Mucosa of rectum (tissue), 2 donors: ENCODE data around the gene RAB37.
A peak's percentile ranks its signal among the peaks of the same experiment; 100 is the strongest.

Experiments used
- H3K27ac ChIP-seq, 2 donors: one replicate each; pipeline ENCODE4 v1.7.0; 2013; ENCODE audit warnings: inconsistent platforms in 2 of 2, low read depth in 2 of 2, low read length in 2 of 2
- H3K27me3 ChIP-seq, 2 donors: one replicate each; pipeline ENCODE4 v1.7.0; 2013; ENCODE audit warnings: low read length in 2 of 2; ENCODE audit not compliant: control insufficient read depth in 2 of 2, insufficient read depth in 2 of 2
- H3K36me3 ChIP-seq, 2 donors: one replicate each; pipeline ENCODE4 v1.7.0; 2013; ENCODE audit warnings: low read length in 2 of 2; ENCODE audit not compliant: control insufficient read depth in 2 of 2, insufficient read depth in 2 of 2
- H3K4me1 ChIP-seq, 2 donors: one replicate each; pipeline ENCODE4 v1.7.0; 2013; ENCODE audit warnings: low read length in 2 of 2, mild to moderate bottlenecking in 1 of 2; ENCODE audit not compliant: control insufficient read depth in 2 of 2, insufficient read depth in 2 of 2
- H3K4me3 ChIP-seq, 2 donors: one replicate each; pipeline ENCODE4 v1.7.0; 2013; ENCODE audit warnings: low read length in 2 of 2
- H3K9ac ChIP-seq, 2 donors: one replicate each; pipeline ENCODE4 v1.7.0; 2013; ENCODE audit warnings: low read length in 2 of 2, low read depth in 1 of 2, mild to moderate bottlenecking in 1 of 2
- H3K9me3 ChIP-seq, 2 donors: one replicate each; pipeline ENCODE4 v1.7.0; 2013; ENCODE audit warnings: low read length in 2 of 2; ENCODE audit not compliant: control insufficient read depth in 2 of 2
- donor health status: healthy.
- donor health status: Normal muscosa, but diverticular disease.

RAB37 gene

DNA sequence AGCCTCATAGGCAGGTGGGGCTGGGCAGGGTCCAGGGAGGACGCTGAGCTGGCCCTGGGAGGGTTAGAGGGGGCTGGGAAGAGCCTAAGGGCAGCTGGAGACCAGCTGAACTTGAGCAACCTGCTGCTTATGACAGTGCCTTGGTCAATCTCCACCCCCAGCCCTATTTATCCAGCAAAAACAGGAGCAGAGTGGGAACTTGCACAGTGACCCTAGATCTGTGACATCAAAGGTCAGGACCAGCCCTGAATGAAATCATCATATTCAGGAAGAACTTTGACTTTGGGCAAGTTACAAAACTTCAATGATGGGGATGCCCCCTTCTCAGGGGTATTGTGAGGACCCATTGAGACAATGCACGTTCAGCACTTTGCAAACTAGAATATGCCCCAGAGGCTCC, 33.7 kb upstream of the RAB37 start:
- Histone ChIP-seq H3K27me3 (no peaks in the 10 kb centered on the region), H3K4me1 (no peaks in the 10 kb centered on the region), H3K36me3 (no peaks in the 10 kb centered on the region), H3K9ac (no peak overlapping the region), H3K27ac (no peak overlapping the region), H3K4me3 (no peak overlapping the region), H3K9me3 (no peaks in the 10 kb centered on the region)

DNA sequence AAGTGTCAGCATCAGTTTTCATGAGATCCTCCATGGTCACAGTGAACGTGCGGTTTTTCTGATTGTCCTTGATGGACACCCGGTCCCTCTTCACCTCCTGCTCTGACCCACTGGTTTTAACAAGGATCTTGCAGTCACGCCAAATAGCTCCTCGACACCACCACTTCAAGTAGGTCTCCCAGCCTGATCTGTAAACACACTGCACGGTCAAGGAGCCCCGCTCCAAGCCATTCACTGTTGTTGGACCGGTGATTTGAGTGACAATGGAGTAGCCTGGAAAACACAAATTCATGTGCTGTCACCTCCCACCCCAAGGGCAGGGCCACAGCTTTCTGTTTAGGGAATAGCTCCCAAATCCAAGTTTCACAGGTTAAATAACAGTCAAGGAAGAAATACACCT, 32.5 kb upstream of the RAB37 start:
- no peak overlapping the region for H3K4me3 ChIP-seq
- no peak overlapping the region for H3K9ac ChIP-seq
- no peaks in the 10 kb centered on the region for H3K27me3 ChIP-seq
- no peaks in the 10 kb centered on the region for H3K36me3 ChIP-seq
- H3K9me3 ChIP-seq: no peaks in the 10 kb centered on the region
- H3K4me1 ChIP-seq: no peaks in the 10 kb centered on the region
- H3K27ac ChIP-seq: no peak overlapping the region

DNA sequence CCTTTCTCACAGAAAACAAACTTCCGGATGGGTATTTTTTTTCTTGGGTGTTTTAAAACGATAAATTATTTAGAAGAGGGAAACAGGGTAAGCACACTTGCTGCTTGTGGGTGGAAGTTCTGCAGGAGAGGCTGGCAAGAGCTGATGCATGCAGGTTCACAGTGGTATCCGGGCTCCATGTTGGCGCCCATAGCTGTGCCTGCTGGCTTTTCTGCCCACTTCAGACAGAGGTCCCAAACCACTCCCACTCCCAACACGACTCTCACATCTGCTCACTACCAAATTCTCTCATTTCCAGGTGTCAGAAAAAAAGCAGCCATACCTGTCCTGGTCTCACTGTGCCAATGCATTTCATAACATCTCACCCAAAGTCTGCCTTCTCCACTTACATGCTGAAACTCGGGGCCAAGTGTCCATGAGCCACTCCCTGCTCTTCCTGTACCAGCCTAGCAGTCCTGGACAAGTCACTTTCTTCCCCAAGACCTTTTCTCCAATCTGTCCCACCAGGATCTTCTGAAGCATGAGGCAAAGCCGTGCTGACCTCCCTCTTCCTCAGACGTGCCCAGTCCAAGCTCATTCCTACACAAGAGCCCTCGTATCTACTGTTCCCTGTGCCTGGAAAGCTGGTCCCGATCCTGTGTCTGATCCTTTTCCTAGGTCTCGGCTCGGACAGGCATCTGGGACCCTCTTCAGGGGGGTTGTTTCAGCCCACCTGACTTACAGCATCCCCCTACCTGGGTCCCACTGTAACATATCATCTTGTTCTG, 25.8 kb upstream of the RAB37 start:
- peaks cover 0 to 9% of the 10 kb centered on the region in 2 donors for H3K4me1 ChIP-seq
- H3K4me3 ChIP-seq: peak overlapping the region in 1 of 2 donors; percentile 48
- H3K27me3 ChIP-seq: peaks cover 4 to 10% of the 10 kb centered on the region in 2 donors
- no peak overlapping the region for H3K9ac ChIP-seq
- H3K36me3 ChIP-seq: no peaks in the 10 kb centered on the region
- no peak overlapping the region for H3K27ac ChIP-seq
- H3K9me3 ChIP-seq: no peaks in the 10 kb centered on the region

DNA sequence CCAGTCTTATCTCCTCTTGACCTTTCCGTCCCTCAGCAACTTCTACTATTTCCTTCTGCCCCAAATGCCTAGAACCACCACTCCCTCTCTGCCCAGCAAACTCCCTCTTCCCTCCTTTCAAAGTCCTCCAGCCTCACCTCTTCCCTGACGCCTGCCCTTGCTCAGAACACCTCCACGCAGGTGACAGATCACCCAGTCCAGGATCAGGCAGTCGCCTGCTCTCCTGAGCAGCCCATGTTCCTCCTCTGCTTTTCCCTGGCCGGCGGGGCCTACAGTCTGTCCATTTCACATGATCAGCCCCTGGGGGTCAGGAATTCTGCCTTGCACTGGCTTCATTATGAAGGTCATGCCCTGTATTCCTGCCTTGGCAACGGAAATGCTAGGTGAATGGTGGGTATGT, 24.8 kb upstream of the RAB37 start:
- Histone ChIP-seq H3K4me1 (peaks cover 0 to 9% of the 10 kb centered on the region in 2 donors), H3K9me3 (no peaks in the 10 kb centered on the region), H3K9ac (peak overlapping the region in 1 of 2 donors; percentile 22), H3K4me3 (peak overlapping the region; percentile 41 to 57), H3K27ac (no peak overlapping the region), H3K27me3 (peaks cover 6 to 10% of the 10 kb centered on the region in 2 donors), H3K36me3 (no peaks in the 10 kb centered on the region)

DNA sequence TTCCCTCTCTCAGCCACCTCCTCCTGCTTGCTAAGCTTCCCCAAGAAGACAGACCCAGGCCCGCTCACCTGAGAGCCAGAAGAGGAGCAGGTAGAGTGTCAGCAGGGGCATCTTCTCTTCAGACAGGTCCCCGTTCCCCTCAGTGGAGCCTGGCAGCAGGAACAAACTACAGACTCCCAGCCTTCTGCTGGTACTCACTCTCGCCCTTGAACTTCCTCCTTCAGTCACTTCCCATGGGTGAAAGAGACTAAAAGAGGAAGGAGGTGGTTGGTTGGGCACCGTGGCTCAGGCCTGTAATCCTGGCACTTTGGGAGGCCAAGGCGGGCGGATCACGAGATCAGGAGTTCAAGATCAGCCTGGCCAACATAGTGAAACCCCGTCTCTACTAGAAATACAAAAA, 24.3 kb upstream of the RAB37 start, which contains the start of gene CD300LF:
TSS of gene CD300LF (minus strand) at position 168 of the 400 bp plus-strand sequence. CDS start at position 111, 57 bp downstream.
- Histone ChIP-seq H3K4me3 (peak within 1 kb of the TSS; percentile 41 to 57), H3K27me3 (peaks cover 6 to 10% of the 10 kb centered on the region in 2 donors), H3K27ac (peak within 1 kb of the TSS in 1 of 2 donors; percentile 6), H3K4me1 (peaks cover 0 to 9% of the 10 kb centered on the region in 2 donors), H3K36me3 (no peaks in the 10 kb centered on the region), H3K9ac (peak within 1 kb of the TSS; percentile 22 to 24), H3K9me3 (no peaks in the 10 kb centered on the region)

DNA sequence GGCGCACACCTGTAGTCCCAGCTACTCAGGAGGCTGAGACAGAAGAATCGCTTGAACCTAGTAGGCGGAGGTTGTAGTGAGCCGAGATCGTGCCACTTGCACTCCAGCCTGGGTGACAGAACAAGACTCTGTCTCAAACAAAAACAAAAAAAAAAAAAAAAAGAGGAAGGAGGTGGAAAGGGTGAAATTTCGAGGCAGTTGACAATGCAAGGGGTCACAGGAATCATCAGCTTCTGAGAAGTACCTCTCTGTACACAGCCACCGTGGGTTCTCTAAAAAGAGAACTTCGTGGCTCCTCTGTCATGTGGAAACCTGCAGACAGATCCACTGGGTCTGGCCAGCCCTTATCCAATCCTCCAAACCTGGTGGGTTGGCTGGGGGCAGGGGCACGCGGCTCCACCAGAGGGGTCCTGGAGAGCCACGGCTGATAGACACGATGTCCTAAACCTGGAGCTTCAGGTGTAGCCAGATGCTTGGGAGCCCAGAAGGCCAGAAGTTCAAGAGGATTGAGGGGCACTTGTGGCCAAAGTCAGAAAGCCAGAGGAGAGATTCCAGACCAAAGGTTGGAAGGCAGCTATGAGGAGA, 23.8 kb upstream of the RAB37 start:
- no peak overlapping the region for H3K4me3 ChIP-seq
- peaks cover 0 to 9% of the 10 kb centered on the region in 2 donors for H3K4me1 ChIP-seq
- peaks cover 6 to 10% of the 10 kb centered on the region in 2 donors for H3K27me3 ChIP-seq
- no peaks in the 10 kb centered on the region for H3K36me3 ChIP-seq
- no peaks in the 10 kb centered on the region for H3K9me3 ChIP-seq
- no peak overlapping the region for H3K9ac ChIP-seq
- peak overlapping the region in 1 of 2 donors; percentile 6 for H3K27ac ChIP-seq

DNA sequence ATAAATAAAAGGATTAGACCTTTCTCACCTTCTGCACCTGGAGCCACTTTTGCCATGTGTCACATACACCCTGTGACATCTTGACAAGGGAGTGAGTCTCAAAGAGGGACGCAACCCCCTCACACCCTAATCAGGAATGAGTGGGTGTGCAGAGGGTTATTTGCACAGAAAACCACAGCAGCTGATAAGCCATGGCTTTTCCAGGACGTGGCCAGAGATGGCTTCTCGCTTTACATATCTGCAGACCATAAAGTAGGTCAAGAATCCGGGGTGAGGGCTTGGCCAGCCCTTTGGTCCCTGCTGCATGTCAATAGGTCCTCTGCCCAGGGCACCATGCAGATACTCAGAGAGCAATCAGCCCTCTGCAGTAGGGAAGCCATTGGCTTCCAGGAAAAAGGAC, 21.9 kb upstream of the RAB37 start:
- Histone ChIP-seq H3K36me3 (no peaks in the 10 kb centered on the region), H3K9me3 (no peaks in the 10 kb centered on the region), H3K4me1 (peaks cover 0 to 9% of the 10 kb centered on the region in 2 donors), H3K4me3 (no peak overlapping the region), H3K27ac (no peak overlapping the region), H3K27me3 (peaks cover 6 to 10% of the 10 kb centered on the region in 2 donors), H3K9ac (no peak overlapping the region)

DNA sequence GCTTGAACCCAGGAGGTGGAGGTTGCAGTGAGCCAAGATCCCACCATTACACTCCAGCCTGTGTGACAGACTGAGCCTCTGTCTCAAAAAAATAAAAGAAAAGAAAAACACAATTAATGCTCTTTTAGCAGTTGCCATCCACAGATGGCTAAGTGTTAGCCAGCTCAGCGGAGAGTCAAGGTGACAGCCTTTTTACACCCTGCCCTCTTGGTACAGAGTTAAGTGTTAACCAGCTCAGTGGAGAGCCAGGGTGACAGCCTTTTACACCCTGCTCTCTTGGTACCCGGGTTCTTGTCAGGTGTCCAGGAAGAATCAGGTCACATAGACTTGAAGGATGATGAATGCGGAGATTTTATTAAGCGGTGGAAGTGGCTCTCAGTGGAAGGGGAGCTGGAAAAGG, 16.6 kb upstream of the RAB37 start:
- H3K27me3 ChIP-seq: peaks cover 0 to 2% of the 10 kb centered on the region in 2 donors
- H3K36me3 ChIP-seq: no peaks in the 10 kb centered on the region
- no peaks in the 10 kb centered on the region for H3K4me1 ChIP-seq
- H3K27ac ChIP-seq: no peak overlapping the region
- H3K9me3 ChIP-seq: no peaks in the 10 kb centered on the region
- no peak overlapping the region for H3K9ac ChIP-seq
- H3K4me3 ChIP-seq: no peak overlapping the region

DNA sequence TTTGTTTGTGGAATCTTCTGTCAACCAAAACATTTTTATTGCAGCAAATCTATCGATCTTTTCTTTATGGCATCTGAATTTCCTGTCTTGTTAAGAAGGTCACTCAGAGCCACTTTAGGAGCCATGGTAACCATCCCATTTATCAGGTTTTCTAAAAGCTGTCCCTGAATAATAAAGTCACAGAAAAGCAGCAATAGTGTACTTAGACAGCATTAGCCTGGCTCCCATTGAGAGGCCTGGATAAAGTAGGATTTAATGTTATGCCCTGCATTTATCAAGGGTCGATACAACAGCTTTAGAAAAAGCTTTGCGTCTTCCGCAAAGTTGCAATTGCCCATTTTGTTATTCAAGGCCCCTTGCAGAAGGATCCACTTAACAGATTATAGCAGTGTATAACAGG, 14.3 kb upstream of the RAB37 start:
- no peaks in the 10 kb centered on the region for H3K4me1 ChIP-seq
- no peaks in the 10 kb centered on the region for H3K9me3 ChIP-seq
- no peaks in the 10 kb centered on the region for H3K36me3 ChIP-seq
- no peak overlapping the region for H3K27ac ChIP-seq
- no peak overlapping the region for H3K9ac ChIP-seq
- H3K27me3 ChIP-seq: no peaks in the 10 kb centered on the region
- no peak overlapping the region for H3K4me3 ChIP-seq

DNA sequence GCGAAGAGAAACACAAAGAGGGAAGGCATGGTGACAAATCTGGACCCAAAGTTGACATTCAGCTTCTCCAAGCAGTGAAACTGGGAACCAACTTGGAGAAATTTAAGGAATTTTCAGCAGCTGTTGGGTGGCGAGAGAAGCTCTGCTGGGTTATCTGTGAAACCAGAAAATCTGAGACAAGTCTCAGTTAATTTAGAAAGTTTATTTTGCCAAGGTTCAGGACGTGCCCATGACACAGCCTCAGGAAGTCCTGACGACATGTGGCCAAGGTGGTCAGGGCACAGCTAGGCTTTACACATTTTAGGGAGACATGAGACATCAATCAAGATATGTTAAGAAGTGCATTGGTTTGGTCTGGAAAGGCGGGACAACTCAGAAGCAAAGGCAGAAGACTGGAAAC, 13.2 kb upstream of the RAB37 start:
- Histone ChIP-seq H3K36me3 (no peaks in the 10 kb centered on the region), H3K27ac (no peak overlapping the region), H3K4me3 (no peak overlapping the region), H3K9me3 (no peaks in the 10 kb centered on the region), H3K9ac (no peak overlapping the region), H3K27me3 (no peaks in the 10 kb centered on the region), H3K4me1 (no peaks in the 10 kb centered on the region)
